H1 (cell line): ENCODE results near the gene KLHL17. TPM values are rescaled to one million over a fixed set of nuclear protein-coding genes. Genes with fewer than 3 reads are reported as not detected.
A peak's percentile ranks its signal among the peaks of the same experiment; 100 is the strongest.

Experiments used
- CTCF ChIA-PET: fragments of 300-600 bp; sonication (Branson Sonifier 250); formaldehyde crosslinking; loops from one replicate; lab custom pipeline; 2021; ENCODE audit not compliant: partially characterized antibody; lab: Charles Lee
- POLR2A ChIA-PET: fragments of 300-600 bp; sonication (Branson Sonifier 250); formaldehyde crosslinking; loops from one replicate; lab custom pipeline; 2021; ENCODE audit warnings: inconsistent platforms; ENCODE audit not compliant: partially characterized antibody; lab: Charles Lee
- DNase-seq, 2 experiments: peaks; one replicate each; pipeline versions ENCODE4 v3.0.0 to v3.0.0-alpha.2; 2010 to 2022; ENCODE audit warnings: low spot score in 2 of 2, low read depth in 1 of 2, mixed read lengths in 1 of 2
- FAIRE-seq: peaks from 2 replicates; lab custom pipeline; 2011; peaks lifted over from hg19 to GRCh38; lab: Jason Lieb, UNC
- H2AFZ ChIP-seq: 2 replicates; pipeline ENCODE4 v1.8.1; 2012; ENCODE audit warnings: low read length, inconsistent platforms
- H2AK5ac ChIP-seq: 2 replicates; pipeline ENCODE4 v1.6.1; 2013; ENCODE audit warnings: low read depth, low read length
- H2BK120ac ChIP-seq: replicated peaks from 2 replicates; pipeline ENCODE3; 2013; ENCODE audit warnings: low read depth, low read length, inconsistent platforms
- H2BK12ac ChIP-seq: 2 replicates; pipeline ENCODE4 v1.6.1; 2013; ENCODE audit warnings: low read depth, low read length
- H2BK15ac ChIP-seq: 2 replicates; pipeline ENCODE4 v1.6.1; 2013; ENCODE audit warnings: low read length
- H2BK20ac ChIP-seq: 2 replicates; pipeline ENCODE4 v1.6.1; 2013; ENCODE audit warnings: low read length
- H2BK5ac ChIP-seq: 2 replicates; pipeline ENCODE4 v1.6.1; 2013; ENCODE audit warnings: low read depth, low read length
- H3K14ac ChIP-seq: 2 replicates; pipeline ENCODE4 v1.6.1; 2013; ENCODE audit warnings: inconsistent platforms; ENCODE audit not compliant: insufficient read length
- H3K18ac ChIP-seq: 2 replicates; pipeline ENCODE4 v1.6.1; 2013; ENCODE audit warnings: low read length; ENCODE audit errors: extremely low read depth
- H3K23ac ChIP-seq: 2 replicates; pipeline ENCODE4 v1.6.1; 2013; ENCODE audit warnings: inconsistent platforms; ENCODE audit not compliant: insufficient read length
- H3K23me2 ChIP-seq: 2 replicates; pipeline ENCODE4 v1.6.1; 2013; ENCODE audit warnings: low read depth, low read length
- H3K27ac ChIP-seq: 2 replicates; pipeline ENCODE4 v1.6.1; 2011; ENCODE audit warnings: low read depth, low read length, inconsistent platforms
- H3K27me3 ChIP-seq, 4 experiments: replicated peaks in 1 of 4; 1 replicate in 1 of 4; 2 replicates in 3 of 4; pipeline versions ENCODE4 v1.6.1 to v1.8.1; 2011 to 2013; ENCODE audit warnings: low read length in 3 of 4, mild to moderate bottlenecking in 3 of 4, inconsistent platforms in 2 of 4, mixed read lengths in 2 of 4, moderate library complexity in 1 of 4; ENCODE audit not compliant: control insufficient read depth in 3 of 4, insufficient read depth in 3 of 4; ENCODE audit errors: extremely low read depth in 1 of 4
- H3K36me3 ChIP-seq, 4 experiments: 2 replicates each; pipeline versions ENCODE4 v1.6.1 to v1.8.1; 2011 to 2013; ENCODE audit warnings: mild to moderate bottlenecking in 4 of 4, low read length in 3 of 4, moderate library complexity in 2 of 4, control low read depth in 1 of 4, inconsistent platforms in 1 of 4; ENCODE audit not compliant: insufficient read depth in 4 of 4, control insufficient read depth in 2 of 4
- H3K4ac ChIP-seq: replicated peaks from 2 replicates; pipeline ENCODE3; 2013; ENCODE audit warnings: low read length, low read depth, mixed read lengths, inconsistent platforms; ENCODE audit not compliant: insufficient read length
- H3K4me1 ChIP-seq, 4 experiments: replicated peaks in 1 of 4; 1 replicate in 1 of 4; 2 replicates in 3 of 4; pipeline versions ENCODE4 v1.6.1 to v1.8.1; 2011 to 2013; ENCODE audit warnings: low read length in 3 of 4, inconsistent platforms in 2 of 4, mixed read lengths in 1 of 4; ENCODE audit not compliant: insufficient read depth in 4 of 4, control insufficient read depth in 3 of 4
- H3K4me2 ChIP-seq, 2 experiments: 2 replicates each; pipeline versions ENCODE4 v1.6.1 to v1.8.1; 2011 to 2013; ENCODE audit warnings: low read depth in 2 of 2, low read length in 2 of 2, control low read depth in 1 of 2, inconsistent platforms in 1 of 2, mild to moderate bottlenecking in 1 of 2; ENCODE audit not compliant: insufficient read depth in 1 of 2
- H3K4me3 ChIP-seq, 4 experiments: fragments of 200-600, 300-600 bp in 1 of 4; sonication (generic), shearing (Covaris generic), sonication (Bioruptor Twin) in 1 of 4; 2 replicates each; pipeline versions ENCODE4 v1.5.1 to v1.8.1; 2011 to 2016; ENCODE audit warnings: low read length in 4 of 4, low read depth in 3 of 4, control low read depth in 2 of 4, inconsistent platforms in 2 of 4, mild to moderate bottlenecking in 2 of 4, mixed read lengths in 1 of 4, moderate library complexity in 1 of 4; ENCODE audit not compliant: insufficient read depth in 2 of 4; ENCODE audit errors: extremely low read depth in 1 of 4
- H3K56ac ChIP-seq: replicated peaks from 2 replicates; pipeline ENCODE3; 2013; ENCODE audit warnings: low read depth, mild to moderate bottlenecking, mixed read lengths, low read length, inconsistent platforms; ENCODE audit not compliant: insufficient read length
- H3K79me1 ChIP-seq: 2 replicates; pipeline ENCODE4 v1.6.1; 2013; ENCODE audit warnings: low read depth, low read length, control low read depth
- H3K79me2 ChIP-seq, 2 experiments: 2 replicates each; pipeline versions ENCODE4 v1.6.1 to v1.8.1; 2012 to 2013; ENCODE audit warnings: low read length in 2 of 2, mild to moderate bottlenecking in 2 of 2, inconsistent platforms in 1 of 2; ENCODE audit not compliant: insufficient read depth in 2 of 2, control insufficient read depth in 1 of 2
- H3K9ac ChIP-seq, 4 experiments: replicated peaks in 1 of 4; 1 replicate in 1 of 4; 2 replicates in 3 of 4; pipeline versions ENCODE4 v1.6.1 to v1.8.1; 2011 to 2013; ENCODE audit warnings: low read depth in 3 of 4, low read length in 3 of 4, control low read depth in 2 of 4, mild to moderate bottlenecking in 2 of 4, moderate library complexity in 2 of 4, inconsistent platforms in 1 of 4; ENCODE audit errors: extremely low read depth in 1 of 4
- H3K9me3 ChIP-seq, 2 experiments: 2 replicates each; pipeline versions ENCODE4 v1.6.1 to v1.8.1; 2012 to 2013; ENCODE audit warnings: mild to moderate bottlenecking in 2 of 2, moderate library complexity in 2 of 2, control low read depth in 1 of 2, inconsistent platforms in 1 of 2, low read depth in 1 of 2, low read length in 1 of 2, mixed read lengths in 1 of 2; ENCODE audit not compliant: insufficient read depth in 2 of 2
- H4K20me1 ChIP-seq, 2 experiments: replicated peaks in 1 of 2; 2 replicates each; pipeline versions ENCODE3 to v1.8.1; 2011 to 2013; ENCODE audit warnings: inconsistent platforms in 2 of 2, low read length in 2 of 2, mild to moderate bottlenecking in 1 of 2; ENCODE audit not compliant: insufficient read depth in 2 of 2, control insufficient read depth in 1 of 2
- H4K5ac ChIP-seq: 2 replicates; pipeline ENCODE4 v1.6.1; 2013; ENCODE audit warnings: low read length, low read depth, mixed read lengths, inconsistent platforms; ENCODE audit not compliant: insufficient read length
- H4K8ac ChIP-seq: 2 replicates; pipeline ENCODE4 v1.8.0; 2013; ENCODE audit warnings: mild to moderate bottlenecking, moderate library complexity, low read length, inconsistent platforms; ENCODE audit not compliant: insufficient read depth; ENCODE audit errors: extremely low read depth
- H4K91ac ChIP-seq: replicated peaks from 2 replicates; pipeline ENCODE3; 2013; ENCODE audit warnings: low read length, mixed read lengths, inconsistent platforms; ENCODE audit not compliant: insufficient read length
- CBX5 ChIP-seq: fragments of 300-800, 300-1000 bp; sonication (generic); IDR thresholded peaks from 2 replicates; pipeline ENCODE4 v1.7.1; 2016; ENCODE audit warnings: antibody characterized with exemption, low read length, low read depth
- CTCF ChIP-seq, 3 experiments: IDR thresholded peaks; 1 replicate in 2 of 3; 2 replicates in 1 of 3; pipeline versions ENCODE4 v1.5.1 to v1.6.1; 2011; ENCODE audit warnings: low read length in 3 of 3, mild to moderate bottlenecking in 3 of 3, inconsistent platforms in 2 of 3, low read depth in 1 of 3, moderate library complexity in 1 of 3; ENCODE audit not compliant: insufficient read depth in 1 of 3; ENCODE audit errors: control extremely low read depth in 1 of 3
- EP300 ChIP-seq, 2 experiments: IDR thresholded peaks; 1 replicate in 1 of 2; 2 replicates in 1 of 2; pipeline ENCODE4 v1.6.1; 2011 to 2012; ENCODE audit warnings: low read depth in 2 of 2, low read length in 2 of 2, mild to moderate bottlenecking in 2 of 2, borderline replicate concordance in 1 of 2, inconsistent platforms in 1 of 2, moderate library complexity in 1 of 2
- KDM5A ChIP-seq: fragments of 200-600 bp; IDR thresholded peaks from 2 replicates; pipeline ENCODE4 v1.7.1; 2012; ENCODE audit warnings: mild to moderate bottlenecking, low read length, inconsistent platforms, mixed read lengths
- SAP30 ChIP-seq: fragments of 300-600 bp; sonication (generic); IDR thresholded peaks from 2 replicates; pipeline ENCODE4 v1.7.1; 2012; ENCODE audit warnings: low read length, moderate library complexity, mild to moderate bottlenecking, inconsistent platforms; ENCODE audit not compliant: insufficient read depth, insufficient replicate concordance
- SIN3A ChIP-seq, 2 experiments: IDR thresholded peaks in 1 of 2; conservative IDR thresholded peaks in 1 of 2; 2 replicates each; pipeline ENCODE4 v1.6.1; 2011 to 2012; ENCODE audit warnings: low read length in 2 of 2, improper control_type of control experiment in 1 of 2, low read depth in 1 of 2, mild to moderate bottlenecking in 1 of 2
- YY1 ChIP-seq: IDR thresholded peaks from 2 replicates; pipeline ENCODE4 v1.6.1; 2011; ENCODE audit warnings: low read depth, mild to moderate bottlenecking, low read length
- ZNF274 ChIP-seq: IDR thresholded peaks from 2 replicates; pipeline ENCODE4 v1.7.0; 2012; ENCODE audit warnings: low read length, borderline replicate concordance; ENCODE audit errors: extremely low read depth
- WGBS, 2 experiments: shearing (Covaris generic) in 1 of 2; methylation state at CpG; one replicate each; pipeline versions ENCODE4 v1.1.6 to v1.1.7; 2013 to 2015; ENCODE audit warnings: low lambda C conversion rate in 2 of 2, mixed read lengths in 2 of 2, inconsistent platforms in 1 of 2, low coverage in 1 of 2, missing lambda C conversion rate in 1 of 2; ENCODE audit not compliant: insufficient replicate concordance in 2 of 2, insufficient coverage in 1 of 2, insufficient read length in 1 of 2; ENCODE audit errors: extremely low coverage in 1 of 2, missing lambda C conversion rate in 1 of 2; 5-methylcytosine and 5-hydroxymethylcytosine counted together
- polyA plus RNA-seq, 7 experiments: library from polyadenylated mRNA; depleted of rRNA in 3 of 7; stranded (reverse) in 5 of 7; unstranded in 2 of 7; fragments of >200 nt in 5 of 7; fragments of 200-250 nt in 2 of 7; gene quantifications; 1 replicate in 5 of 7; 2 replicates in 1 of 7; 4 replicates in 1 of 7; pipeline versions ENCODE4 v1.2.1 to v1.2.3, GENCODE V29; 2011 to 2013; ENCODE audit warnings: missing spikeins in 2 of 7, mixed read lengths in 2 of 7
- total RNA-seq: library from RNA; stranded (reverse); fragmentation: NEBNext Ultra II Directional; extraction: Animal tissue kit (Norgen Biotek cat#: 25700); gene quantifications from 2 replicates; pipeline ENCODE4 v1.2.1, GENCODE V29; 2021

The KLHL17 gene
- total and polyA plus RNA-seq, 2 of the 8 experiments (the other 6 are each of a cell fraction or from before 2014, with no cell fraction given) = 32.6 to 36.1 TPM

- H3K18ac ChIP-seq = no peak overlapping the region
- H3K36me3 ChIP-seq = no peaks in the 10 kb centered on the region; a peak in 2 of 8 replicates
- no peak overlapping the region for H2BK5ac ChIP-seq
- no peak overlapping the region for H2BK20ac ChIP-seq
- H3K79me1 ChIP-seq = no peaks in the 10 kb centered on the region; the same call in 1 of the 2 replicates
- peaks cover 10% of the 10 kb centered on the region; the same call in 1 of the 2 replicates for H3K23me2 ChIP-seq
- H3K9me3 ChIP-seq = no peaks in the 10 kb centered on the region
- CTCF ChIA-PET = interaction anchor here (0.8 to 7.0 kb wide), 7 partner anchors 13 to 94 kb away, joined by 3 to 53 read pairs (median 4); partner anchors contain the start of gene PERM1
- H4K8ac ChIP-seq = no peak overlapping the region
- peak in 1 of 2 experiments; percentile 71 for DNase-seq
- H2AK5ac ChIP-seq = no peak overlapping the region
- no peak overlapping the region for H2BK12ac ChIP-seq
- no peak overlapping the region for H4K5ac ChIP-seq
- H3K27me3 ChIP-seq = peaks cover 11 to 70% (median 53%) of the 10 kb centered on the region in 4 experiments
- FAIRE-seq = no peak
- peaks cover 0 to 3% of the 10 kb centered on the region in 2 experiments; a peak in 1 of 4 replicates for H3K79me2 ChIP-seq
- H2BK15ac ChIP-seq = no peak overlapping the region
- no peak overlapping the region for H4K91ac ChIP-seq
- POLR2A ChIA-PET = interaction anchor here (0.8 to 1.4 kb wide), 5 partner anchors 9 to 64 kb away, joined by 3 to 5 read pairs (median 4); no protein-coding TSS in a partner anchor
- WGBS, 2 experiments = 27% methylated on average over 25 of the region's 33 CpGs; no CpG with 5 or more reads in 1 of the 2 experiments
- no peak overlapping the region for H3K4ac ChIP-seq
- H3K14ac ChIP-seq = no peak overlapping the region
- H3K4me1 ChIP-seq = peaks cover 0 to 13% (median 7%) of the 10 kb centered on the region in 4 experiments; a peak in 5 of 7 replicates
- H3K27ac ChIP-seq = no peak overlapping the region
- H2BK120ac ChIP-seq = no peak overlapping the region
- H4K20me1 ChIP-seq = peaks cover 0 to 20% of the 10 kb centered on the region in 2 experiments
- H3K9ac ChIP-seq = no peak overlapping the region
- peak overlapping the region in 3 of 4 experiments; percentile 22 to 50 (median 23); a peak in 6 of 8 replicates for H3K4me3 ChIP-seq
- no peak overlapping the region for H3K23ac ChIP-seq
- no peak overlapping the region for H2AFZ ChIP-seq
- peak overlapping the region; percentile 46 to 61 for H3K4me2 ChIP-seq
- no peak overlapping the region for H3K56ac ChIP-seq
- TF ChIP-seq SAP30 (no peak), ZNF274 (no peak), YY1 (peak; percentile 55), KDM5A (no peak), CBX5 (no peak), SIN3A (conservative IDR thresholded peaks at IDR 0.05 in 1 of 2, IDR thresholded peaks at IDR 0.05 in 1 of 2; ENCODE audit: low read depth in 1 of 2, low read length in 2 of 2) (no peak), EP300 (IDR thresholded peaks at IDR 0.05; ENCODE audit: borderline replicate concordance in 1 of 2, low read depth in 2 of 2, low read length in 2 of 2) (no peak), CTCF (IDR thresholded peaks at IDR 0.05; ENCODE audit: control extremely low read depth in 1 of 3, insufficient read depth in 1 of 3, low read depth in 1 of 3, low read length in 3 of 3) (no peak)
Observed at GRCh38 chr1:970242-970972, 10.0 kb downstream of the KLHL17 start.
